Measurements from ENCODE around the gene ELOF1. TPM values are rescaled to one million over a fixed set of nuclear protein-coding genes. Genes with fewer than 3 reads are reported as not detected.
"Not testable (repeated sequence)": the region's sequence is repeated elsewhere in the genome, so short reads cannot be mapped to it uniquely, and the experiment has no call there.

The ELOF1 gene
- total and polyA plus RNA-seq, 3 donors from 2014 or later = 131 to 262 (median 184) TPM

DNA sequence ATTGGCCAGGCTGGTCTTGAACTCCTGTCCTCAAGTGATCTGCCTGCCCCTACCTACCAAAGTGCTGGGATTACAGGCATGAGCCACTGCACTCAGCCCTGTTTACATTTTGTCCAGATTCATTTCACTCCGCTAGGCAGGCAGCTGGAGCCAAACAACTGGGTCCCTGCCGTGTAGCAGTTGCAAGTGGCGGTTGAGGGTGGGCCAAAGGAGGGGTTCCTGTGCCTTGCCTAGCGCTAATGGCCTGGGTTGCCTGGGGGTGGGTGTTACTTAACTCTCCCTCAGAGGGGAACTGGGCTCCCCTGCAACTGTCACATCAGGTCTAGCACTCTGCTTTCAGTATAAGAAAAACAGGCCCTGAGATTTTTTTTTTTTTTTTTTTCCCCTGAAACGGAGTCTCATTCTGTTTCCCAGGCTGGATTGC is 11.0 kb upstream of the ELOF1 start:
- H3K27ac ChIP-seq = no peak overlapping the region
- no peaks in the 10 kb centered on the region for H3K27me3 ChIP-seq
- no peaks in the 10 kb centered on the region for H3K9me3 ChIP-seq
- no peak for DNase-seq
- TF ChIP-seq, protein P1, sequence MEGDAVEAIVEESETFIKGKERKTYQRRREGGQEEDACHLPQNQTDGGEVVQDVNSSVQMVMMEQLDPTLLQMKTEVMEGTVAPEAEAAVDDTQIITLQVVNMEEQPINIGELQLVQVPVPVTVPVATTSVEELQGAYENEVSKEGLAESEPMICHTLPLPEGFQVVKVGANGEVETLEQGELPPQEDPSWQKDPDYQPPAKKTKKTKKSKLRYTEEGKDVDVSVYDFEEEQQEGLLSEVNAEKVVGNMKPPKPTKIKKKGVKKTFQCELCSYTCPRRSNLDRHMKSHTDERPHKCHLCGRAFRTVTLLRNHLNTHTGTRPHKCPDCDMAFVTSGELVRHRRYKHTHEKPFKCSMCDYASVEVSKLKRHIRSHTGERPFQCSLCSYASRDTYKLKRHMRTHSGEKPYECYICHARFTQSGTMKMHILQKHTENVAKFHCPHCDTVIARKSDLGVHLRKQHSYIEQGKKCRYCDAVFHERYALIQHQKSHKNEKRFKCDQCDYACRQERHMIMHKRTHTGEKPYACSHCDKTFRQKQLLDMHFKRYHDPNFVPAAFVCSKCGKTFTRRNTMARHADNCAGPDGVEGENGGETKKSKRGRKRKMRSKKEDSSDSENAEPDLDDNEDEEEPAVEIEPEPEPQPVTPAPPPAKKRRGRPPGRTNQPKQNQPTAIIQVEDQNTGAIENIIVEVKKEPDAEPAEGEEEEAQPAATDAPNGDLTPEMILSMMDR (IDR thresholded peaks at IDR 0.05) = no peak
- TF ChIP-seq POLR2A (IDR thresholded peaks at IDR 0.05) = no peak
- intact Hi-C loops (cut with DNase I; ENCODE audit: low total_unique reads) = no loop called here
- WGBS, 2 donors = 80 to 82% methylated on average over 5 of the region's 5 CpGs
- no peak overlapping the region for H3K4me3 ChIP-seq
- no peaks in the 10 kb centered on the region for H3K4me1 ChIP-seq
- H3K36me3 ChIP-seq (ENCODE audit: low read depth, missing control alignments) = no peaks in the 10 kb centered on the region

DNA sequence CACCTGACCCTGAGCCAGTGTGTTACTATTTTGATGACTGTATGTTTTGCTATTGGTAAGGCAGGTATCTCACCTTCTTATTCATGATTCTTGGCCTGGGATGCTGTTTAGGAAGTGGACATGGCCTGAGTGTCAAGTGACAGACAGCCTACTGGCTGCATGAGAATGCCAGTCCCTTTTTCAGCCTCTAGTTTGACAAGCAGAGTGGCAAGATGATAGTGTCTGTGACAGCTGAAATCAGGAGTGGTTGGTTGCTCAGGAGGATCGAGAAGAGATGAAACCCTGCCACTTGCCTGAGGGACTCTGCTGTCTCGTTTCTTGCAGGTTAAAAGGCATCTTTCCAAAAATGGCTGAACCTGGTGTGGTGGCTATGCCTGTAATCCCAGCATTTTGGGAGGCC is 7.1 kb upstream of the ELOF1 start:
- no peaks in the 10 kb centered on the region for H3K9me3 ChIP-seq
- H3K4me3 ChIP-seq = no peak overlapping the region
- no peak for DNase-seq
- H3K27me3 ChIP-seq = no peaks in the 10 kb centered on the region
- no peaks in the 10 kb centered on the region for H3K36me3 ChIP-seq (ENCODE audit: low read depth, missing control alignments)
- no peak overlapping the region for H3K27ac ChIP-seq
- 87 to 93% methylated on average over 2 of the region's 2 CpGs for whole genome bisulfite sequencing, 2 donors
- no peak for TF ChIP-seq POLR2A (IDR thresholded peaks at IDR 0.05)
- TF ChIP-seq, protein P1 (IDR thresholded peaks at IDR 0.05) = no peak
- H3K4me1 ChIP-seq = no peaks in the 10 kb centered on the region
- intact Hi-C loops (cut with DNase I; ENCODE audit: low total_unique reads) = no loop called here

DNA sequence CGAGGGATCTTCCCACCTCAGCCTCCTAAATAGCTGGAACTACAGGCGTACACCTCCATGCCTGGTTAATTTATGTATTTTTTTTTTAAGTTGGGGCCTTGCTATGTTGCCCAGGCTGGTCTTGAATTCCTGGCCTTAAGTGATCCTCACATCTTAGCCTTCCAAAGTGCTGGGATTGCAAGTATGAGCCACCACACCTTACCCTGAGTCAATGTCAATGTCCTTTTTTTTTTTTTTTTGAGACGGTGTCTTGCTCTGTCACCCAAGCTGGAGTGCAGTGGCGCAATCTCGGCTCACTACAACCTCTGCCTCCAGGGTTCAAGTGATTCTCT is 6.6 kb upstream of the ELOF1 start:
- H3K36me3 ChIP-seq (ENCODE audit: low read depth, missing control alignments); intact Hi-C loops (cut with DNase I; ENCODE audit: low total_unique reads); H3K4me1 ChIP-seq; H3K9me3 ChIP-seq; DNase-seq; H3K27ac ChIP-seq; H3K4me3 ChIP-seq; H3K27me3 ChIP-seq: not testable (repeated sequence)
- 80 to 89% methylated on average over 5 of the region's 5 CpGs for WGBS, 2 donors

DNA sequence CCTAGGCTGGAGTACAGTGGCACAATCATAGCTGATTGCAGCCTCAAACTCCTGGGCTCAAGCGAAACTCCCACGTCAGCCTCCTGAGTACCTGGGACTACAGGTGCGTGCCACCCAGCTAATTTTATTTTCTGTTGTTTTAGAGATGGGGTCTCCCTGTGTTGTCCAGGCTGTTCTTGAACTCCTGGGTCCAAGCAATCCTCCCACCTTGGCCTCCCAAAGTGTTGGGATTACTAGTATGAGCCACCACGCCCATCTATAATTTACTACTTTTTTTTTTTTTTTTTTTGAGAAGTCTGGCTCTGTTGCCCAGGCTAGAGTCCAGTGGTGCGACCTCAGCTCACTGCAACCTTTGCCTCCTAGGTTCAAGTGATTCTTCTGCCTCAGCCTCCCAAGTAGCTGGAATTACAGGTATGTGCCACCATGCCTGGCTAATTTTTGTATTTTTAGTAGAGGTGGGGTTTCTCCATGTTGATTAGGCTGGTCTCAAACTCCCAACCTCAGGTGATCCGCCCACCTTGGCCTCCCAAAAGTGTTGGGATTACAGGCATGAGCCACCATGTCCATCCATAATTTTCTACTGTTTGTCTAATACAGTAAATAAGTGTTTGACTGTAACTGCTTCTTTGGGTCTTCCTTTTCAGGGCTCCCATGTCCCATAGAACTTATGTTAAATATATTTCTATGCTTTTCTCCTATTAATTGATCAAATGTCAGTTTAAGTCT is 5.2 kb upstream of the ELOF1 start:
- intact Hi-C loops (cut with DNase I; ENCODE audit: low total_unique reads); DNase-seq; H3K4me3 ChIP-seq; H3K27me3 ChIP-seq; H3K9me3 ChIP-seq; H3K27ac ChIP-seq; H3K4me1 ChIP-seq; H3K36me3 ChIP-seq (ENCODE audit: low read depth, missing control alignments): not testable (repeated sequence)
- WGBS, 2 donors = 89 to 97% methylated on average over 6 of the region's 6 CpGs

DNA sequence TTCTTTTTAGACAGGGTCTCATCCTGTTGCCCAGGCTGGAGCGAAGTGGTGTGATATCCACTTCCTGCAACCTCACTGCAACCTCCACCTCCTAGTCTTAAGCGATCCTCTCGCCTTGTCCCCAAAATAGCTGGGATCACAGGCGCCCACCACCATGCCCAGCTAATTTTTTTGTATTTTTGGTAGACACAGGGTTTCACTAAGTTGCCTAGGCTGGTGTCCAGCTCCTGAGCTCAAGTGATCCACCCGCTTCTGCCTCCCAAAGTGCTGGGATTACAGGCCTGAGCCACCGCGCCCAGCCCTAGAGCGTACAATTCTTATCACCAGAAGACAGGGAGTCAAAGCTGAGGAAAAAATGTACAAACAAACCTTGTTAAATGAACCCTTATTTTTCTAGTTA is 4.5 kb upstream of the ELOF1 start:
- Histone ChIP-seq H3K27ac (no peak overlapping the region), H3K4me3 (no peak overlapping the region), H3K4me1 (peaks cover 7% of the 10 kb centered on the region), H3K36me3 (ENCODE audit: low read depth, missing control alignments) (no peaks in the 10 kb centered on the region), H3K9me3 (no peaks in the 10 kb centered on the region), H3K27me3 (no peaks in the 10 kb centered on the region)
- intact Hi-C loops (cut with DNase I; ENCODE audit: low total_unique reads) = no loop called here
- 85% methylated on average over 8 of the region's 8 CpGs for WGBS, 2 donors
- TF ChIP-seq, protein P1 (IDR thresholded peaks at IDR 0.05) = no peak
- no peak for TF ChIP-seq POLR2A (IDR thresholded peaks at IDR 0.05)
- no peak for DNase-seq

DNA sequence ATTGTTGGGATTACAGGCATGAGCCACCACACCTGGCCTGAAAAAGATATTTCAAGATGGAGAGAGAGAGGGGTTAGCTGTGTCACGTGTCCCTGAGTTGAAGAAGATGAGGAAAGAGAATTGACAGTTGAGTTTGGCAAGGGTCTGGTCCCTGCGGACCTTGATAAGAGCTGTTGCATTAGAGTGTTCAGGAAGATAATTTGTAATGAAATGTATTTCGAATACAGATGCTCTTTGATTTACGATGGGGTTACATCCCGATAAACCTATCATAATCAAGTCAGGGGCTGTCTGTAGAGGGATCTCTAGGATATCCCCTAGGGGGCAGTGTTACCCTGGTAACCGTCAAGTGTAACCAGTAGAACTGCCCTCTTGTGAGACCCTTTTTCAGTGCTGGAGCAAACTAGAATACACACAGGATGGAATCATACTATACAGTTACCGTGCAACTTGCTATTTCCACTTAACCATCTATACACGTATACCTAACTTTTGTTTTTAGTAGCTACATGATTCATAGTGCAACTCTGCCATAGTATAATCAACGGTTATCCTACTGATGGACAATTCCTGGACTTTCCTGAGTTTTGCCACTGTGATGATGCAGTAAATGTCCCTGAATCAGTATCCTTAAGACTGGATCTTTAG is 1.5 kb upstream of the ELOF1 start:
- no peaks in the 10 kb centered on the region for H3K27me3 ChIP-seq
- TF ChIP-seq, protein P1 (IDR thresholded peaks at IDR 0.05) = peak; percentile 28 to 54 (median 45)
- TF ChIP-seq POLR2A (IDR thresholded peaks at IDR 0.05) = no peak
- 17 to 18% methylated on average over 9 of the region's 9 CpGs for WGBS, 2 donors
- DNase-seq = peak; percentile 56
- H3K36me3 ChIP-seq (ENCODE audit: low read depth, missing control alignments) = no peaks in the 10 kb centered on the region
- peaks cover 18% of the 10 kb centered on the region for H3K4me1 ChIP-seq
- no peaks in the 10 kb centered on the region for H3K9me3 ChIP-seq
- intact Hi-C loops (cut with DNase I; ENCODE audit: low total_unique reads) = no loop called here
- H3K4me3 ChIP-seq = no peak overlapping the region
- no peak overlapping the region for H3K27ac ChIP-seq

Measured in testis (tissue), 3 donors.